Gastrocnemius medialis (tissue), 4 donors: ENCODE data around the gene NDUFS1.

Source experiments
- POLR2A ChIP-seq, 2 donors: fragments of 450-650 bp; IDR thresholded peaks; one replicate each; pipeline ENCODE4 v1.6.1; 2017; ENCODE audit warnings: antibody characterized with exemption in 2 of 2, mild to moderate bottlenecking in 2 of 2, moderate library complexity in 2 of 2
- TF ChIP-seq, protein P1 (sequence below), 5 experiments: fragments of 450-650 bp in 3 of 5; fragments of 200-600 bp in 2 of 5; sonication (generic) in 2 of 5; IDR thresholded peaks in 4 of 5; conservative IDR thresholded peaks in 1 of 5; 1 replicate in 4 of 5; 2 replicates in 1 of 5; pipeline ENCODE4 v1.5.1; 2016 to 2019; ENCODE audit warnings: antibody characterized with exemption in 5 of 5, mild to moderate bottlenecking in 3 of 5, moderate library complexity in 3 of 5

DNA sequence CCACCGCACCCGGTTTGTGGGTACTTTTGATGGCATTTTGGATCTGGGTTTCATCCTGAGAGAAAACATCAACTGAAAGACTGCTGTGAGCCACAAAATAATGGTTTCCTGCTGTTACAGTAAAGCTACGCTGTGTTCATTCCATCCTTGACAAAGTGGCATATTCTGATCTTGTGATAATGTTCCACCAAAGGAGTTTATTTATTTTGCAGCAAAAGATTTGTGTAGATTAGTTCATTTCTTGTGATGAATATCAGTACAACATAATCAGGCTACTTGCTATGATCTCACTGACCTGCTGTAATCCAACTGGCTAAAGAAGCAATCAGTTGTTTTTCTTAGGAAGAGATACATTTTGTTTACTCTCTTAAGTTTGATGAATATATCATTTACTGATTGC lies 45.5 kb upstream of the NDUFS1 start:
- TF ChIP-seq, protein P1, sequence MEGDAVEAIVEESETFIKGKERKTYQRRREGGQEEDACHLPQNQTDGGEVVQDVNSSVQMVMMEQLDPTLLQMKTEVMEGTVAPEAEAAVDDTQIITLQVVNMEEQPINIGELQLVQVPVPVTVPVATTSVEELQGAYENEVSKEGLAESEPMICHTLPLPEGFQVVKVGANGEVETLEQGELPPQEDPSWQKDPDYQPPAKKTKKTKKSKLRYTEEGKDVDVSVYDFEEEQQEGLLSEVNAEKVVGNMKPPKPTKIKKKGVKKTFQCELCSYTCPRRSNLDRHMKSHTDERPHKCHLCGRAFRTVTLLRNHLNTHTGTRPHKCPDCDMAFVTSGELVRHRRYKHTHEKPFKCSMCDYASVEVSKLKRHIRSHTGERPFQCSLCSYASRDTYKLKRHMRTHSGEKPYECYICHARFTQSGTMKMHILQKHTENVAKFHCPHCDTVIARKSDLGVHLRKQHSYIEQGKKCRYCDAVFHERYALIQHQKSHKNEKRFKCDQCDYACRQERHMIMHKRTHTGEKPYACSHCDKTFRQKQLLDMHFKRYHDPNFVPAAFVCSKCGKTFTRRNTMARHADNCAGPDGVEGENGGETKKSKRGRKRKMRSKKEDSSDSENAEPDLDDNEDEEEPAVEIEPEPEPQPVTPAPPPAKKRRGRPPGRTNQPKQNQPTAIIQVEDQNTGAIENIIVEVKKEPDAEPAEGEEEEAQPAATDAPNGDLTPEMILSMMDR (IDR thresholded peaks at IDR 0.05 in 4 of 5, conservative IDR thresholded peaks at IDR 0.05 in 1 of 5), result no peak
- no peak for TF ChIP-seq POLR2A (IDR thresholded peaks at IDR 0.05)
